ENCODE data around the gene SMYD5. TPM values are rescaled to one million over a fixed set of nuclear protein-coding genes. Genes with fewer than 3 reads are reported as not detected.

The SMYD5 gene
- total RNA-seq, 1 donor from 2014 or later: 16.8 TPM

GRCh38 chr2:73266061-73266901, 52.2 kb downstream of the SMYD5 start:
- ATAC-seq (no peak), DNase-seq (ENCODE audit: missing footprints) (no peak)
- intact Hi-C loops (cut with DNase I): no loop called here

GRCh38 chr2:73267008-73267407, 53.0 kb downstream of the SMYD5 start:
- intact Hi-C loops (cut with DNase I): no loop called here
- DNase-seq (ENCODE audit: missing footprints): no peak
- no peak for ATAC-seq

- intact Hi-C loops (cut with DNase I): no loop called here
- ATAC-seq (no peak), DNase-seq (ENCODE audit: missing footprints) (no peak)
Observed at GRCh38 chr2:73268366-73268829, 54.4 kb downstream of the SMYD5 start.

- ATAC-seq: no peak
- intact Hi-C loops (cut with DNase I): no loop called here
- no peak for DNase-seq (ENCODE audit: missing footprints)
Observed at GRCh38 chr2:73268830-73269685, 55.0 kb downstream of the SMYD5 start.

- intact Hi-C loops (cut with DNase I): no loop called here
- ATAC-seq (no peak), DNase-seq (ENCODE audit: missing footprints) (no peak)
Observed at GRCh38 chr2:73269686-73270465, 55.8 kb downstream of the SMYD5 start.

- DNase-seq (ENCODE audit: missing footprints) (no peak), ATAC-seq (no peak)
- intact Hi-C loops (cut with DNase I): no loop called here
Observed at GRCh38 chr2:73272270-73272669, 58.2 kb downstream of the SMYD5 start.

Other genes with a start within 250 kb of the SMYD5 start
- gene SFXN5, start 142.5 kb upstream of the SMYD5 start, total RNA-seq: 9.6 TPM
- 19.0 TPM for gene RAB11FIP5, start 101.3 kb upstream of the SMYD5 start, total RNA-seq
- not detected for gene NOTO, start 11.7 kb upstream of the SMYD5 start, total RNA-seq
- 88.3 TPM for gene PRADC1, start 19.0 kb downstream of the SMYD5 start, total RNA-seq
- 212 TPM for gene CCT7, start 20.1 kb downstream of the SMYD5 start, total RNA-seq
- gene FBXO41, start 70.2 kb downstream of the SMYD5 start, total RNA-seq: 0.87 TPM
- gene EGR4, start 79.3 kb downstream of the SMYD5 start, total RNA-seq: not detected
- 7.9 TPM for gene ALMS1, start 171.6 kb downstream of the SMYD5 start, total RNA-seq

Data from Right ventricle myocardium inferior (tissue), 1 donor.